Endothelial cell (in vitro differentiated cells): ENCODE measurements around the gene WDR31. TPM values are rescaled to one million over a fixed set of nuclear protein-coding genes. Genes with fewer than 3 reads are reported as not detected.
"Not testable (repeated sequence)": the region's sequence is repeated elsewhere in the genome, so short reads cannot be mapped to it uniquely, and the experiment has no call there.

Experiments
- DNase-seq: peaks from one replicate; pipeline ENCODE4 v3.0.0; 2021; ENCODE audit warnings: low spot score
- H3K27ac Mint-ChIP-seq: one replicate; pipeline ENCODE4 v1.8.0; 2021; ENCODE audit warnings: mixed read lengths, inconsistent platforms; ENCODE audit not compliant: unreplicated experiment
- H3K27me3 Mint-ChIP-seq: one replicate; pipeline ENCODE4 v1.8.0; 2021; ENCODE audit warnings: mild to moderate bottlenecking, moderate library complexity, mixed read lengths, inconsistent platforms; ENCODE audit not compliant: unreplicated experiment
- H3K36me3 Mint-ChIP-seq: one replicate; pipeline ENCODE4 v1.8.0; 2021; ENCODE audit warnings: mild to moderate bottlenecking, low read depth, mixed read lengths, inconsistent platforms; ENCODE audit not compliant: unreplicated experiment
- H3K4me1 Mint-ChIP-seq: one replicate; pipeline ENCODE4 v1.8.0; 2021; ENCODE audit warnings: mild to moderate bottlenecking, mixed read lengths, inconsistent platforms; ENCODE audit not compliant: unreplicated experiment
- H3K4me3 Mint-ChIP-seq: one replicate; pipeline ENCODE4 v1.8.0; 2021; ENCODE audit warnings: mild to moderate bottlenecking, mixed read lengths, inconsistent platforms; ENCODE audit not compliant: unreplicated experiment
- H3K9me3 Mint-ChIP-seq: one replicate; pipeline ENCODE4 v1.8.0; 2021; ENCODE audit warnings: mixed read lengths, inconsistent platforms; ENCODE audit not compliant: unreplicated experiment
- CTCF ChIP-seq: fragments of 200-600 bp; sonication (generic); IDR thresholded peaks from one replicate; pipeline ENCODE4 v1.5.0; 2021; ENCODE audit warnings: antibody characterized with exemption; ENCODE audit not compliant: unreplicated experiment
- total RNA-seq: library from RNA; stranded (reverse); fragmentation: NEBNext Ultra II Directional; extraction: Animal tissue kit (Norgen Biotek cat#: 25700); gene quantifications from one replicate; pipeline ENCODE4 v1.2.1, GENCODE V29; 2021; ENCODE audit not compliant: unreplicated experiment

WDR31 gene
- total RNA-seq, 1 donor from 2014 or later = 0.95 TPM

DNA sequence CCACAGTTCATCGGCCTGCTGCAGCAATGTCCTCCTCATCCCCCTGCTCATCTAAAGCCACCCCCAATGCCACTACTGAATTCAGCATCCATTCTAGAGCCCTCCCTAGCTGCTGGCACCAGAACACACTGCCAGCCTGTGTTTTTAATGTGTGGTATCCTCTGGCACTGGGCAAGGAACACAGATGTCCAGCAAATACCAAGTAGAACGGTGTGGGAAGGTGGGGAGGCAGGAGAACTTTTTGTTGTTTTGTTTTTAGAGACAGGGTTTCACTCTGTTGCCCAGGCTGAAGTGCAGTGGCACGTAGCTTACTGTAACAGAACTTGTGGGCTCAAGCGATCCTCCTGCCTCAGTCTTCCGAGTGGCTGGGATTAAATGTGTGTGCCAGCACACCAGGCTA is 32.0 kb upstream of the WDR31 start:
- H3K9me3 Mint-ChIP-seq = no peaks in the 10 kb centered on the region
- DNase-seq = no peak
- H3K4me1 Mint-ChIP-seq = no peaks in the 10 kb centered on the region
- H3K27ac Mint-ChIP-seq = no peak overlapping the region
- no peak for TF ChIP-seq CTCF
- H3K4me3 Mint-ChIP-seq = no peak overlapping the region
- peaks cover 12% of the 10 kb centered on the region for H3K36me3 Mint-ChIP-seq
- no peaks in the 10 kb centered on the region for H3K27me3 Mint-ChIP-seq

GRCh38 chr9:113370806-113371325 is 30.8 kb upstream of the WDR31 start:
- H3K4me1 Mint-ChIP-seq = no peaks in the 10 kb centered on the region
- no peaks in the 10 kb centered on the region for H3K27me3 Mint-ChIP-seq
- no peaks in the 10 kb centered on the region for H3K9me3 Mint-ChIP-seq
- no peak overlapping the region for H3K27ac Mint-ChIP-seq
- no peak overlapping the region for H3K4me3 Mint-ChIP-seq
- peaks cover 13% of the 10 kb centered on the region for H3K36me3 Mint-ChIP-seq
- no peak for TF ChIP-seq CTCF
- no peak for DNase-seq

DNA sequence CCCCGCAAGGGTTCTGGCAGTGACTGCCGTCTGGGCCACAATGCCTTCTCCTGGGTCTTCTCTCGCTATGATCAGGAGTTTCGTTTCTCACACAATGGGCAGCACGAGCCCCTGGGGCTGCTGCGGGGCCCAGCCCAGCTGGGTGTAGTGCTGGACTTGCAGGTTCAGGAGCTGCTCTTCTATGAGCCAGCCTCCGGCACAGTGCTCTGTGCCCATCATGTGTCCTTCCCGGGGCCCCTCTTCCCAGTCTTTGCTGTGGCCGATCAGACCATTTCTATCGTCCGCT is 29.7 kb upstream of the WDR31 start:
- DNase-seq = no peak
- no peak overlapping the region for H3K4me3 Mint-ChIP-seq
- H3K27me3 Mint-ChIP-seq = no peaks in the 10 kb centered on the region
- H3K36me3 Mint-ChIP-seq = peaks cover 6% of the 10 kb centered on the region
- no peaks in the 10 kb centered on the region for H3K4me1 Mint-ChIP-seq
- no peak for TF ChIP-seq CTCF
- H3K27ac Mint-ChIP-seq = no peak overlapping the region
- H3K9me3 Mint-ChIP-seq = no peaks in the 10 kb centered on the region

GRCh38 chr9:113368982-113369854 is 29.1 kb upstream of the WDR31 start:
- peaks cover 6% of the 10 kb centered on the region for H3K36me3 Mint-ChIP-seq
- H3K27ac Mint-ChIP-seq = no peak overlapping the region
- DNase-seq = no peak
- no peaks in the 10 kb centered on the region for H3K4me1 Mint-ChIP-seq
- no peak overlapping the region for H3K4me3 Mint-ChIP-seq
- H3K27me3 Mint-ChIP-seq = peaks cover 1% of the 10 kb centered on the region
- no peak for TF ChIP-seq CTCF
- H3K9me3 Mint-ChIP-seq = no peaks in the 10 kb centered on the region

DNA sequence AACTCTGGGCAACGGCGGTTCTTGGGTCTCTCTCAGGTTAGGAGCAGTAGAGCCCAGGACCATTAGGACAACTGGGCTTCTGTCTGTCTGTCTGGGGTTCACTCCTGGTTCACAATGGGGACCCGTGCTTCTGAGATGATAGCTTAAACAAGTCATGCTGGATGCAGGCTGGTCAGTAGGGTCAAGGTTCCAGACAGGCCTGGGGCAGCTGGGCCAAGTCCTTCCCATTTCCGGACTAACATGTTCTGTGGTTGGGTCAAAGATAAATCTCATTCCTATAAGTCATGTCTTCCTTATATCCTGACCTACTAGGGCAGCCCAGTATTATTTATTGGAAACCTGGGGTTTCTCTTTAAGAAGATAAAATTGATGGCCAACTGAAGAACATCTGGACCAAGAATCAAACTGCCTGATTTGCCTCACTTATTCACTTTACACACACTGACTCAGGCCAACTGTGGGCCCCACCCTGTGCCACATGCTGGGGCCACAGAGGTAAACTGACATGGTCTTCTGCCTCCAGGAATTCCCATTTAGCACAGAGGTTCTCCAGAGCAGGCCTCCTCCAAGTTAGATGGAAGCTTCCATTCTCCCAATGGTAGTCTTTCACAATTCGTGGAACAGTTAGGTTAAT is 28.4 kb upstream of the WDR31 start:
- Mint-ChIP-seq H3K27ac (no peak overlapping the region), H3K9me3 (no peaks in the 10 kb centered on the region), H3K4me1 (no peaks in the 10 kb centered on the region), H3K36me3 (peaks cover 6% of the 10 kb centered on the region), H3K27me3 (peaks cover 2% of the 10 kb centered on the region), H3K4me3 (no peak overlapping the region)
- no peak for DNase-seq
- no peak for TF ChIP-seq CTCF

DNA sequence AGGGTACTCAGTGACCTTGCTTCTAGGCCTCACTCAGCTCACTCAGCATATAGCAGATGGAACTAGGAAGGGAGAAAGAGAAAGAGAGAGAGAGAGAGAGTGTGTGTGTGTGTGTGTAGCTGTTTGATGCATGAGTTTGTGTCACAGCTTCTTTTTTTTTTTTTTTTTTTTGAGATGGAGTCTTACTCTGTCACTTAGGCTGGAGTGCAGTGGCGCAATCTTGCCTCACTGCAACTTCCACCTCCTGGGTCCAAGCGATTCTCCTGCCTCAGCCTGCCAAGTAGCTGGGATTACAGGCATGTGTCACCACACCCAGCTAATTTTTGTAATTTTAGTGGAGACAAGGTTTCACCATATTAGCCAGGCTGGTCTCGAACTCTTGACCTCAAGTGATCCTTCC is 25.6 kb upstream of the WDR31 start:
- not testable (repeated sequence) for H3K4me1 Mint-ChIP-seq, DNase-seq, H3K36me3 Mint-ChIP-seq, H3K9me3 Mint-ChIP-seq, H3K4me3 Mint-ChIP-seq, H3K27ac Mint-ChIP-seq, H3K27me3 Mint-ChIP-seq
